Measurements from ENCODE around the gene MED20. TPM values are rescaled to one million over a fixed set of nuclear protein-coding genes. Genes with fewer than 3 reads are reported as not detected.

MED20 gene
- polyA plus RNA-seq, 1 donor (not counting 4 experiments of a cell fraction or from before 2014, with no cell fraction given): 37.5 TPM

GRCh38 chr6:41914343-41914742 lies 6.6 kb downstream of the MED20 start:
- no peak for DNase-seq (ENCODE audit: low read depth, low spot score)
- Histone ChIP-seq H3K9me3 (ENCODE audit: control insufficient read depth, low read depth, low read length) (no peaks in the 10 kb centered on the region), H3K27me3 (ENCODE audit: control insufficient read depth, extremely low read depth, insufficient read depth, low read length) (no peaks in the 10 kb centered on the region), H3K4me1 (ENCODE audit: control insufficient read depth, extremely low read depth, insufficient read depth, low read length) (peaks cover 19% of the 10 kb centered on the region), H3K9ac (ENCODE audit: control insufficient read depth, extremely low read depth, insufficient read depth, low read length) (no peak overlapping the region), H2AFZ (ENCODE audit: control insufficient read depth, low read length) (no peak overlapping the region), H3K79me2 (ENCODE audit: control insufficient read depth, insufficient read depth, low read length) (peaks cover 32% of the 10 kb centered on the region), H3K36me3 (ENCODE audit: control insufficient read depth in 2 of 2, extremely low read depth in 1 of 2, insufficient read depth in 2 of 2, low read length in 2 of 2) (peaks cover 17 to 30% of the 10 kb centered on the region in 2 experiments), H3K4me2 (ENCODE audit: control insufficient read depth, extremely low read depth, insufficient read depth, low read depth, low read length) (no peak overlapping the region), H3K27ac (ENCODE audit: control insufficient read depth, insufficient read depth, low read length) (no peak overlapping the region), H3K4me3 (ENCODE audit: control insufficient read depth in 2 of 3, extremely low read depth in 1 of 3, insufficient read depth in 2 of 3, low read depth in 1 of 3, low read length in 3 of 3) (no peak overlapping the region), H3K9me1 (ENCODE audit: control insufficient read depth, extremely low read depth, insufficient read depth, low read length) (peaks cover 4% of the 10 kb centered on the region), H4K20me1 (ENCODE audit: control insufficient read depth, extremely low read depth, insufficient read depth, low read length) (no peaks in the 10 kb centered on the region)
- dilution Hi-C loops (cut with MboI; ENCODE audit: extremely low pct_ligation_motif_present, low sequenced_read_pairs): no loop called here
- no peak for TF ChIP-seq EZH2 (IDR thresholded peaks at IDR 0.05; ENCODE audit: low read length)
- TF ChIP-seq CTCF (optimal IDR thresholded peaks at IDR 0.05 in 1 of 3, IDR thresholded peaks at IDR 0.05 in 1 of 3, conservative IDR thresholded peaks at IDR 0.05 in 1 of 3; ENCODE audit: extremely low read depth in 1 of 3, insufficient read depth in 2 of 3, low read length in 3 of 3): no peak
- FAIRE-seq: no peak

- Histone ChIP-seq H2AFZ (ENCODE audit: control insufficient read depth, low read length) (no peak overlapping the region), H3K9me3 (ENCODE audit: control insufficient read depth, low read depth, low read length) (no peaks in the 10 kb centered on the region), H3K27me3 (ENCODE audit: control insufficient read depth, extremely low read depth, insufficient read depth, low read length) (no peaks in the 10 kb centered on the region), H3K79me2 (ENCODE audit: control insufficient read depth, insufficient read depth, low read length) (peaks cover 18% of the 10 kb centered on the region), H4K20me1 (ENCODE audit: control insufficient read depth, extremely low read depth, insufficient read depth, low read length) (no peaks in the 10 kb centered on the region), H3K36me3 (ENCODE audit: control insufficient read depth in 2 of 2, extremely low read depth in 1 of 2, insufficient read depth in 2 of 2, low read length in 2 of 2) (peaks cover 35 to 37% of the 10 kb centered on the region in 2 experiments), H3K4me1 (ENCODE audit: control insufficient read depth, extremely low read depth, insufficient read depth, low read length) (no peaks in the 10 kb centered on the region), H3K9me1 (ENCODE audit: control insufficient read depth, extremely low read depth, insufficient read depth, low read length) (no peaks in the 10 kb centered on the region), H3K4me3 (ENCODE audit: control insufficient read depth in 2 of 3, extremely low read depth in 1 of 3, insufficient read depth in 2 of 3, low read depth in 1 of 3, low read length in 3 of 3) (no peak overlapping the region), H3K9ac (ENCODE audit: control insufficient read depth, extremely low read depth, insufficient read depth, low read length) (no peak overlapping the region), H3K4me2 (ENCODE audit: control insufficient read depth, extremely low read depth, insufficient read depth, low read depth, low read length) (no peak overlapping the region), H3K27ac (ENCODE audit: control insufficient read depth, insufficient read depth, low read length) (no peak overlapping the region)
- FAIRE-seq (no peak), DNase-seq (ENCODE audit: low read depth, low spot score) (no peak)
- TF ChIP-seq CTCF (optimal IDR thresholded peaks at IDR 0.05 in 1 of 3, IDR thresholded peaks at IDR 0.05 in 1 of 3, conservative IDR thresholded peaks at IDR 0.05 in 1 of 3; ENCODE audit: extremely low read depth in 1 of 3, insufficient read depth in 2 of 3, low read length in 3 of 3) (no peak), EZH2 (IDR thresholded peaks at IDR 0.05; ENCODE audit: low read length) (no peak)
- dilution Hi-C loops (cut with MboI; ENCODE audit: extremely low pct_ligation_motif_present, low sequenced_read_pairs): no loop called here
Measured at GRCh38 chr6:41909727-41910126, 11.2 kb downstream of the MED20 start.
